Stimulated activated naive CD8-positive, alpha-beta T cell treated with anti-CD3 and anti-CD28 coated beads, Interleukin-15, Interleukin-2, amounts not matched to agents 100 U/mL and 50 U/mL, for 24 hours (primary cell): Measurements from ENCODE around the gene NT5C1B.

Experiments used
- ATAC-seq: fragments of 150-1000 bp; cut with Tn5 transposase; one replicate; pipeline ENCODE4 v1.10.0; 2021
- DNase-seq: peaks from one replicate; pipeline ENCODE4 v3.0.0; 2021

Gene NT5C1B

DNA sequence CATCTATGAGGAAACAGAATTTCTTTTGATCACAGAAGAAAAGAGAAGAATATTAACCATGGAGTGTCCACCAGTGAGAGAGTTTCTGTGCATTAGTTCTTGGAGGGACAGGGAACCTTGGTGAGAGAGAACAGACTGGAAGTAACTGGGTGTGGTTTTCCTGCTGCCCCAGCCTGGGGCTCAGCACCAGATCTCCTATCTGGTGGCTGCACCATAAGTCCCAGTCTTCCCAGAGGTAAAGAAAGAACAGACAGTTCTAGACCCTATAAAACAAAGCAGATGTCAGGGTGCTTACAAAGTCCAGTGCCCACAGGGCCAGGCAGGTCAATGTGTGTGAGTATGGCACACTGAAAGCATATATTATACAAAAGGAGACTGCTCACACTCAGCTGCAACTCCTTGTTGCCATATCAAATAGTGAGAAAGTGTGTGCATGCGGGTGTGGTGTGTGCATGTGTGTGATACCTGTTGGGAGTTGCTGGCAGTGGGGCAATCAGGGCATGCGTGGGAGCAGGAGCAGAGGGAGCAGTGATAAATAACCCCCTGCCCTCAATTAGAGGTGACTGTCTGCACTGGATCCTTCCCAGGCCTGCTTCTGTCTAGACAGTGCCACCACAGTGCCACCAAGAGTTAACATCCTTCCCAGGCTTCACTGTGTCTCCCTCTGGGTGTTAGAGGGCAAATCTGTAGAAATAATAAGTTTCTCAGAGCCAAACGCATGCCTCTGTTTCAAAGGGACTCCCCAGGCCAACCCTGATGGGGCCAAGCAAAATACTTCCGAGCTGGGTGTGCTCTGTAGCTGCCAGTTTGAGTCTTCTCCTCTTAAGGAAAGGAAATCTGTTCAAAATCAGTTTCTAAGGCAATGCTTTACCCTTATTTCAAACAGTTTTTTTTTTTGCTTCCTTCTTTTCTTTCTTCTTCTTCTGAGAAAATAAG is 74.6 kb downstream of the NT5C1B start:
- DNase-seq, result no peak
- ATAC-seq, result no peak
